ENCODE data around the gene SELENOS. TPM values are rescaled to one million over a fixed set of nuclear protein-coding genes. Genes with fewer than 3 reads are reported as not detected.
A peak's percentile ranks its signal among the peaks of the same experiment; 100 is the strongest.

Gene SELENOS
- total RNA-seq, 1 donor, result 84.6 TPM

GRCh38 chr15:101250873-101251829, 26.1 kb downstream of the SELENOS start:
- no peak for TF ChIP-seq CTCF (IDR thresholded peaks at IDR 0.05; ENCODE audit: insufficient read depth, low read depth, low read length)
- DNase-seq (ENCODE audit: low read depth), result no peak
- peak overlapping the region; percentile 86 for H3K4me3 ChIP-seq (ENCODE audit: low read depth, low read length)

DNA sequence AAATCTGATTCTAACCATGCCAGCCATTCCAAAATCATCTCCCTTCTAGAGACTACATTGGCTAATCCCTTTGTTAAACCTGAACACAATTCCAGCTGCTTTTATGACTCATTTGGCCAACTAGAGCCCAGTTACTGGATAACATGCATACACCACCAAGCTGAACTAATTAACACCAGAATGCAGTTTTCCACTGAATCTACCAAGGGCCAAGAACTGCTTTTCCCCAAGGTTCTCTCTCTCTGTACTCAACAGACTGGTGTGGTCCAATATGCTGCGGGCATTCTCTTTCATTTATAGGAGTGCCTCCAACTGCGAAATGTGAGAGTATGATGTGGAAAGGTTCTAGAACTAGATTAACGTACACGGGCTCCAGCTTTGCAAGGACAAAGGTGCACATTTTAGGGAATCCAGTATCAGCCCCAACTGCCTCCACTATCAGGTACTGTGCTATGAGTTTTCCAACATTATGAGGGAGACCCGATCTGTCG, 26.9 kb downstream of the SELENOS start:
- H3K4me3 ChIP-seq (ENCODE audit: low read depth, low read length), result peak overlapping the region; percentile 86
- peak; percentile 73 for DNase-seq (ENCODE audit: low read depth)
- TF ChIP-seq CTCF (IDR thresholded peaks at IDR 0.05; ENCODE audit: insufficient read depth, low read depth, low read length), result no peak

DNA sequence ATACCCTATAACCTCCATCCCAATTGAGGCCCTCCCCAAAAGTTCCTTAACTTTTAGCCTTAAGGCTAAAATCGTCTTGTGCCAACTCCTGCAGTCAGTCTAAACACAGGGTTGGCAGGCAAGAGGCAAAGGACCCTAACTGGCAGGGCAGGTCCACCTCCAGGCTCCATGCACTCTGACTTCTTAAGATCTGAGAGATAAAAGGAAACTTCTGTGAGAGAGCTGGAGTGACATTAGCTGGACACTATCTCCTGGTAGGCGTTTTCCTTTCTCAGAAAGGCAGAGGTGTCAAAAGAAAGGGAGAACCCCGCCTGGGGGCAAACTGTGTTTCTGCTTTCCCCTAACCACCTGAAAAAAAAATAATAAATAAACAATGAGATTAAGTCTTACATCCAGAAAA, 29.0 kb downstream of the SELENOS start:
- DNase-seq (ENCODE audit: low read depth), result no peak
- H3K4me3 ChIP-seq (ENCODE audit: low read depth, low read length), result no peak overlapping the region
- no peak for TF ChIP-seq CTCF (IDR thresholded peaks at IDR 0.05; ENCODE audit: insufficient read depth, low read depth, low read length)

GRCh38 chr15:101246824-101247745, 30.2 kb downstream of the SELENOS start:
- TF ChIP-seq CTCF (IDR thresholded peaks at IDR 0.05; ENCODE audit: insufficient read depth, low read depth, low read length), result no peak
- peak overlapping the region; percentile 2 for H3K4me3 ChIP-seq (ENCODE audit: low read depth, low read length)
- DNase-seq (ENCODE audit: low read depth), result no peak

- peak overlapping the region; percentile 2 for H3K4me3 ChIP-seq (ENCODE audit: low read depth, low read length)
- TF ChIP-seq CTCF (IDR thresholded peaks at IDR 0.05; ENCODE audit: insufficient read depth, low read depth, low read length), result no peak
Measured at GRCh38 chr15:101246391-101246790, 30.9 kb downstream of the SELENOS start.

DNA sequence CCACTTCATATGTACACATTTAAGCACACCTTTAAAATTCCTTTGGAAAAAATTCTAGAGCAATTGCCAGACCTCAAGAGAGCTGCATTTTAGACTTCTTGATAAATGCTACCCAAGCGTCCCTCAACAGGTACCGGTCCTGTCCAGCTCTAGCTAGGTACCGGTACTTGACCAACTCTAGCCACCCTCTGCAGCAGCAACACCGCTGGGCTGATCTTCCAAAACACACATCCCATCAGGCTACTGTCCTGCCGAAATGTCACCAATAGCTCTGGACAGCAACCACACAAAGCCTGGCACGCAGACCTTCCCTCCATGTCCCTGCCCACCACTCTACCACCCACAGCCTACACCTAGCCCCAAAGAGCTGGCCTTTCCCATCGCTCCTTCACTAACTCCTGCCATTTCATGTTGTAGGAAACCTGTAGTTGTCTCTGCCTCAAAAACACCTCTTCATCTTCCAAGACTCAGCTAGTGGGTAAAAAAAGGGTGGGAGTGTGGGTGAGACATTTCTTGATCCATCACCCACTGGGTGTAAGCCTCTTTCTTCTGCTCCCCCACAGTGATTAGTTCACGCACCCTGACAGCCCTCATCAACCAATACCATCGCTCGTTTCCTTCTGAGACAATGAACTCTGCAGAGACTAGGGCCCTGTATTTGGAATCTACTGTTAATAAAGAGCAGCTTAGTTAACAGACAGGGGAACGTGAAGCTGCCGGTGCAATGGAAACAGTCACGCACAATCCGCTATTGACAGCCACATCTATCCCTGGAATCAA, 32.2 kb downstream of the SELENOS start:
- DNase-seq (ENCODE audit: low read depth), result no peak
- no peak overlapping the region for H3K4me3 ChIP-seq (ENCODE audit: low read depth, low read length)
- no peak for TF ChIP-seq CTCF (IDR thresholded peaks at IDR 0.05; ENCODE audit: insufficient read depth, low read depth, low read length)

More at GRCh38 chr15:101246391-101246790, 30.9 kb downstream of the SELENOS start:
- DNase-seq (ENCODE audit: low read depth), result no peak
